Kidney (tissue), 14 donors: ENCODE results near the gene NME7. TPM values are rescaled to one million over a fixed set of nuclear protein-coding genes. Genes with fewer than 3 reads are reported as not detected.

Source experiments
- DNase-seq, 5 donors: peaks; one replicate each; pipeline ENCODE4 v3.0.0-alpha.2; 2013 to 2020
- FAIRE-seq: peaks from 2 replicates; lab custom pipeline; 2012; peaks lifted over from hg19 to GRCh38; lab: Jason Lieb, UNC
- H3K27ac ChIP-seq, 2 donors: one replicate each; pipeline ENCODE4 v1.7.0; 2013; ENCODE audit warnings: low read depth in 2 of 2, low read length in 2 of 2, inconsistent platforms in 1 of 2
- H3K27me3 ChIP-seq: one replicate; pipeline ENCODE4 v1.7.1; 2013; ENCODE audit warnings: low read length, inconsistent platforms; ENCODE audit not compliant: control insufficient read depth, insufficient read depth
- H3K36me3 ChIP-seq, 3 donors: one replicate each; pipeline versions ENCODE4 v1.7.0 to v1.7.1; 2013; ENCODE audit warnings: low read length in 3 of 3, control low read depth in 1 of 3, inconsistent platforms in 1 of 3; ENCODE audit not compliant: insufficient read depth in 3 of 3, control insufficient read depth in 2 of 3
- H3K4me1 ChIP-seq, 3 donors: one replicate each; pipeline versions ENCODE4 v1.7.0 to v1.7.1; 2013; ENCODE audit warnings: low read length in 3 of 3, inconsistent platforms in 1 of 3, low read depth in 1 of 3; ENCODE audit not compliant: control insufficient read depth in 2 of 3, insufficient read depth in 2 of 3
- H3K4me3 ChIP-seq, 3 donors: one replicate each; pipeline versions ENCODE4 v1.7.0 to v1.8.1; 2013; ENCODE audit warnings: low read length in 3 of 3, control low read depth in 1 of 3, inconsistent platforms in 1 of 3
- H3K9ac ChIP-seq, 3 donors: one replicate each; pipeline versions ENCODE4 v1.7.0 to v1.7.1; 2013; ENCODE audit warnings: low read length in 3 of 3, control low read depth in 1 of 3, inconsistent platforms in 1 of 3
- H3K9me3 ChIP-seq, 3 donors: one replicate each; pipeline versions ENCODE4 v1.7.0 to v1.7.1; 2013; ENCODE audit warnings: low read length in 3 of 3, control low read depth in 1 of 3, inconsistent platforms in 1 of 3; ENCODE audit not compliant: control insufficient read depth in 2 of 3, insufficient read depth in 1 of 3
- intact Hi-C: fragments of 100-400 bp; cut with DNase I; formaldehyde crosslinking; loops from one replicate; pipeline ENCODE4 v1.11.1; 2022
- polyA plus RNA-seq: library from polyadenylated mRNA; stranded (reverse); fragments of 350-450 nt; fragmentation: Illumina TruSeq; extraction: RNeasy Lipid Tissue Mini Kit (QIAGEN cat#74804); gene quantifications from one replicate; pipeline ENCODE4 v1.2.3, GENCODE V29; 2014; ENCODE audit warnings: low read depth, low replicate concordance; ENCODE audit not compliant: insufficient read depth
- total RNA-seq: library from RNA; stranded (reverse); fragmentation: NEBNext Ultra II Directional; extraction: Animal tissue kit (Norgen Biotek cat#: 25700); gene quantifications from one replicate; pipeline ENCODE4 v1.2.1, GENCODE V29; 2021
- TF ChIP-seq, protein P1 (sequence below): IDR thresholded peaks from 3 replicates; pipeline ENCODE4 v1.5.1; 2012; ENCODE audit warnings: mild to moderate bottlenecking, moderate library complexity, borderline replicate concordance; ENCODE audit not compliant: insufficient read depth; ENCODE audit errors: extremely low read depth
- donor health status: control.
- donor health status: control.
- donor health status: control.
- donor health status: control.
- donor health status: control.
- donor health status: DM: yes; HTN: yes; CAD: no.
- donor health status: Normal renal cell carcinoma (clear cell type).

Gene NME7
- total and polyA plus RNA-seq, 2 donors from 2014 or later, result 13.7 to 31.9 TPM

DNA sequence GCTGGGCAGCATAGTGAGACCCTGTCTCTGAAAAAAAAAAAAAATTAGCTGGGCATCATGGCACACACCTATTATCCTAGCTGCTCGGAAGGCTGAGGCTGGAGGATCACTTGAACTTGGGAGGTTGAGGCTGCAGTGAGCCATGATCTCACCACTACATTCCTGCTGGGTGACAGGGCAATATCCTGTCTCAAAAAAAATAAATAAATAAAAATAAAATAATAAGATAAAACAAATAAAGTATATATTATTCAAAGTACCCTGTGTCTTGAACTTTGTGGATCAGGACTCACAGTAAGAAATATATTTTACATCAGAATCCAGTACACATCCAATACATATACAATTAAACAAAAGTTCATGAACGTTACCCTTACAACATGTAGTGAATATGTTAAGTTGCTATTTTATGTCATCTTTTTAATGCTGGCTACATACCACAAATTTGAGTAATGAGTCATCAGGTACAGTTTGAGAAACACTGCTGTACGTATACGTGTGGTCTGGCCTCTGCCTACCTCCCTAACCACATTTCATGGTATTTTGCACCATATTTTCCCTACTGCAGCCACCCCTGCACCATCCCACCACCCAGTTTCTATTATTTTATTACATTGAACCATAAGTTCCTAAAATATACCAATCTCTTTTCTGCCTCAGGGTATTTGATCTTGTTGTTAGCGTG is 4.4 kb downstream of the NME7 start:
- H3K9me3 ChIP-seq, result no peaks in the 10 kb centered on the region
- DNase-seq, result no peak
- TF ChIP-seq, protein P1, sequence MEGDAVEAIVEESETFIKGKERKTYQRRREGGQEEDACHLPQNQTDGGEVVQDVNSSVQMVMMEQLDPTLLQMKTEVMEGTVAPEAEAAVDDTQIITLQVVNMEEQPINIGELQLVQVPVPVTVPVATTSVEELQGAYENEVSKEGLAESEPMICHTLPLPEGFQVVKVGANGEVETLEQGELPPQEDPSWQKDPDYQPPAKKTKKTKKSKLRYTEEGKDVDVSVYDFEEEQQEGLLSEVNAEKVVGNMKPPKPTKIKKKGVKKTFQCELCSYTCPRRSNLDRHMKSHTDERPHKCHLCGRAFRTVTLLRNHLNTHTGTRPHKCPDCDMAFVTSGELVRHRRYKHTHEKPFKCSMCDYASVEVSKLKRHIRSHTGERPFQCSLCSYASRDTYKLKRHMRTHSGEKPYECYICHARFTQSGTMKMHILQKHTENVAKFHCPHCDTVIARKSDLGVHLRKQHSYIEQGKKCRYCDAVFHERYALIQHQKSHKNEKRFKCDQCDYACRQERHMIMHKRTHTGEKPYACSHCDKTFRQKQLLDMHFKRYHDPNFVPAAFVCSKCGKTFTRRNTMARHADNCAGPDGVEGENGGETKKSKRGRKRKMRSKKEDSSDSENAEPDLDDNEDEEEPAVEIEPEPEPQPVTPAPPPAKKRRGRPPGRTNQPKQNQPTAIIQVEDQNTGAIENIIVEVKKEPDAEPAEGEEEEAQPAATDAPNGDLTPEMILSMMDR, result no peak
- FAIRE-seq, result no peak
- H3K4me1 ChIP-seq, result peaks cover 0 to 7% (median 0%) of the 10 kb centered on the region in 3 donors
- H3K27ac ChIP-seq, result no peak overlapping the region
- H3K4me3 ChIP-seq, result no peak overlapping the region
- intact Hi-C loops, result no loop called here
- no peaks in the 10 kb centered on the region for H3K36me3 ChIP-seq
- H3K27me3 ChIP-seq, result no peaks in the 10 kb centered on the region
- no peak overlapping the region for H3K9ac ChIP-seq

DNA sequence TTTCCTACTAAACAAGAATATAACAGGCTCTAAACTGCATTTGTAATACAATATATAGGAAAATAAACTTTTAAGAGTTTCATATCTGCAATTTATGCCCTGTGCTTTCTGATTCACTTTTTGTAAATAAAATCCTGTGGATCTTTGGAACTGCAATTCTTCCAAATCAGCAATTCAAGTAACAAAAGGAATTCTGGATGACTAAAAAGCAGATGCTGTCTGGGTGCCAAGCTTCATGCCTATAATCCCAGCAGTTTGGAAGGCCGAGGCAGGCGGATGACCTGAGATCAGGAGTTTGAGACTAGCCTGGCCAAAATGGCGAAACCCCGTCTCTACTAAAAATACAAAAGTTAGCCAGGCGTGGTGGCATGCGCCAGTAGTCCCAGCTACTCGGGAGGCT is 6.3 kb downstream of the NME7 start:
- no peaks in the 10 kb centered on the region for H3K9me3 ChIP-seq
- no peaks in the 10 kb centered on the region for H3K36me3 ChIP-seq
- no peak overlapping the region for H3K27ac ChIP-seq
- intact Hi-C loops, result no loop called here
- H3K4me1 ChIP-seq, result no peaks in the 10 kb centered on the region
- FAIRE-seq, result no peak
- no peak for DNase-seq
- no peak overlapping the region for H3K4me3 ChIP-seq
- H3K9ac ChIP-seq, result no peak overlapping the region
- TF ChIP-seq, protein P1, result no peak
- no peaks in the 10 kb centered on the region for H3K27me3 ChIP-seq

DNA sequence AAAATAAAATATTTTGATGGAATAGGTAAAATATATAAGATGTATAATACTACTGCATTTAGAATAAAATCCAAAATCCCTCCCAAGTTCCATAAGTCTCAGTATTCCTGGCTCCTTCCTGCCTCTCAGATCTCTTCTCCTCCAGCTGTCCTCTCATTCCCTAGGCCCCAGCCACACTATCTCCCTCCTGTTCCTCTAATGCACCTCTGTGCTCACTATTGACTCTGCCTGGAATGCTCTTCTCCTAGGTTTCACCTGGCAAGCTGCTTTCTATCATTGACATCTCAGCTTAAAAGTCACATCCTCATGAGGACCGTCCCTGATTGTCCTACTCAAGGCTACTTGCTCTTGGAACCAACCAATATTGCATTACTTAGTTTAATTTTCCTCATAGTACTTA is 7.2 kb downstream of the NME7 start:
- no peaks in the 10 kb centered on the region for H3K36me3 ChIP-seq
- H3K27ac ChIP-seq, result no peak overlapping the region
- intact Hi-C loops, result no loop called here
- H3K4me3 ChIP-seq, result no peak overlapping the region
- no peaks in the 10 kb centered on the region for H3K27me3 ChIP-seq
- TF ChIP-seq, protein P1, result no peak
- DNase-seq (no peak), FAIRE-seq (no peak)
- H3K9me3 ChIP-seq, result no peaks in the 10 kb centered on the region
- H3K9ac ChIP-seq, result no peak overlapping the region
- H3K4me1 ChIP-seq, result no peaks in the 10 kb centered on the region
